Adrenal gland (tissue), 12 donors: ENCODE results near the gene WBP4. TPM values are rescaled to one million over a fixed set of nuclear protein-coding genes. Genes with fewer than 3 reads are reported as not detected.

Source experiments
- DNase-seq, 7 donors: peaks; one replicate each; pipeline ENCODE4 v3.0.0-alpha.2; 2019 to 2020
- H3K27ac ChIP-seq, 5 donors: fragments of 200-600 bp; sonication (generic) in 4 of 5; 1 replicate in 3 of 5; 2 replicates in 2 of 5; pipeline versions ENCODE4 v1.5.1 to v1.8.0; 2016 to 2020; ENCODE audit warnings: mild to moderate bottlenecking in 1 of 5
- H3K27me3 ChIP-seq: fragments of 200-600 bp; 2 replicates; pipeline ENCODE4 v1.8.0; 2021
- H3K36me3 ChIP-seq, 2 donors: fragments of 200-600 bp; replicated peaks in 1 of 2; 1 replicate in 1 of 2; 2 replicates in 1 of 2; pipeline versions ENCODE4 v1.5.1 to v1.8.0; 2018 to 2022
- H3K4me1 ChIP-seq, 2 donors: fragments of 200-600 bp; replicated peaks in 1 of 2; 1 replicate in 1 of 2; 2 replicates in 1 of 2; pipeline versions ENCODE4 v1.5.1 to v1.8.0; 2018 to 2021
- H3K4me3 ChIP-seq, 4 donors: fragments of 200-600 bp; sonication (generic) in 3 of 4; one replicate each; pipeline ENCODE4 v1.5.1; 2016 to 2018
- H3K9me3 ChIP-seq, 3 donors: fragments of 200-600 bp; sonication (generic) in 1 of 3; replicated peaks in 1 of 3; 1 replicate in 2 of 3; 2 replicates in 1 of 3; pipeline versions ENCODE4 v1.5.1 to v1.8.0; 2016 to 2021
- CTCF ChIP-seq, 6 experiments: fragments of 450-650 bp in 4 of 6; fragments of 200-600 bp in 2 of 6; sonication (generic) in 1 of 6; IDR thresholded peaks; 1 replicate in 5 of 6; 2 replicates in 1 of 6; pipeline versions ENCODE4 v1.5.1 to v1.8.0; 2016 to 2021; ENCODE audit warnings: antibody characterized with exemption in 6 of 6, mild to moderate bottlenecking in 2 of 6, moderate library complexity in 1 of 6
- POLR2A ChIP-seq, 2 donors: fragments of 450-650 bp; IDR thresholded peaks; one replicate each; pipeline ENCODE4 v1.6.1; 2017; ENCODE audit warnings: antibody characterized with exemption in 2 of 2, mild to moderate bottlenecking in 2 of 2, moderate library complexity in 1 of 2
- WGBS, 4 donors: extraction: QIAGEN DNeasy Blood & Tissue Kit in 2 of 4; methylation state at CpG; one replicate each; pipeline versions ENCODE4 v1.1.5 to v1.1.7; 2013 to 2017; 5-methylcytosine and 5-hydroxymethylcytosine counted together
- intact Hi-C, 2 donors: fragments of 100-400 bp; cut with DNase I; formaldehyde crosslinking; loops; one replicate each; pipeline versions ENCODE4 v1.14.1 to v1.15.0; 2022 to 2023
- microRNA counts, 2 donors: library from miRNA; unstranded; fragments of <30 nt; microRNA quantifications; one replicate each; lab custom pipeline; 2016
- microRNA-seq, 3 donors: library from miRNA; unstranded; fragments of <30 nt; microRNA quantifications; one replicate each; pipeline ENCODE4, GENCODE V29; 2017 to 2020
- polyA plus RNA-seq, 3 donors: library from polyadenylated mRNA; stranded (reverse); fragments of 200-250 nt in 2 of 3; fragments of 350-450 nt in 1 of 3; fragmentation: Illumina TruSeq in 1 of 3; extraction: RNeasy Lipid Tissue Mini Kit (QIAGEN cat#74804) in 1 of 3; gene quantifications; one replicate each; pipeline ENCODE4 v1.2.3, GENCODE V29; 2013 to 2014
- small RNA-seq, 2 donors: library from RNA; depleted of rRNA; stranded (forward); fragments of <200 nt; gene quantifications; one replicate each; pipeline ENCODE3, GENCODE V24; 2016
- total RNA-seq, 9 donors: library from RNA; depleted of rRNA in 4 of 9; stranded (reverse); fragments of >200 nt in 4 of 9; fragments of 120-200 nt in 1 of 9; fragmentation: NEBNext Ultra II Directional in 1 of 9; extraction: Animal tissue kit (Norgen Biotek cat#: 25700) in 1 of 9; gene quantifications; one replicate each; pipeline versions ENCODE4 v1.1.0 to v1.2.4, GENCODE V29; 2013 to 2023
- donor health status: healthy with polysubstance abuse.
- donor health status: Bipolar disorder and iron deficiency.
- donor health status: DM: yes; HTN: yes; CAD: no.
- donor health status: DM: no; HTN: no; CAD: no.
- donor health status: DM: no; HTN: no; CAD: no.
- donor health status: DM: yes; HTN: yes; CAD: no.

Gene WBP4
- total and polyA plus RNA-seq, 12 donors, result 8.1 to 28.5 (median 13.4) TPM

GRCh38 chr13:41132512-41133152, 71.3 kb downstream of the WBP4 start, which contains the start of gene KBTBD6:
Gene KBTBD6 (minus strand): TSS chr13:41132802. CDS start chr13:41132511, 291 bp downstream.
- intact Hi-C loops, result loop anchor here in 1 of 2 donors (10.0 kb wide), 1 partner anchor 62 kb away; the partner anchor contains the start of gene KBTBD7
- 0 to 2% (median 0%) methylated on average over 28 to 45 of the region's 45 CpGs for WGBS, 4 donors
- Histone ChIP-seq H3K4me1 (peaks cover 21 to 36% of the 10 kb centered on the region in 2 donors), H3K4me3 (peak within 1 kb of the TSS in 3 of 4 donors; percentile 50 to 82 (median 73)), H3K27ac (peak within 1 kb of the TSS; percentile 45 to 92 (median 74)), H3K9me3 (no peaks in the 10 kb centered on the region), H3K27me3 (no peaks in the 10 kb centered on the region), H3K36me3 (no peaks in the 10 kb centered on the region)
- DNase-seq, result peak; percentile 96 to 98 (median 98)
- TF ChIP-seq CTCF (IDR thresholded peaks at IDR 0.05), result no peak
- peak; percentile 35 to 84 for TF ChIP-seq POLR2A (IDR thresholded peaks at IDR 0.05)

MicroRNA genes within 50 kb of the gene (microRNA counts, 767-probe panel; counts per million panel counts)
- microRNA hsa-miR-3168 (lab: Ali Mortazavi, UCI), result 0 counts per million in 2 donors

Small RNAs within 50 kb of the gene (microRNA-seq; reads per million reads assigned to microRNA genes)
- gene MIR3168, result 0 reads per million in 3 donors

Small RNAs within 50 kb of the gene (small RNA-seq; reads per million reads assigned to genes)
- gene MIR3168 (0 reads per million in 2 donors), gene RN7SL597P (0 reads per million in 2 donors)

Other genes with a start within 250 kb of the WBP4 start
- gene ELF1, start 42.2 kb upstream of the WBP4 start, total RNA-seq, result 10 to 100 TPM; 27.6 to 64.3 (median 52.0) TPM
- 10 to 100 TPM in 2 of 3 donors, 1 to 10 TPM in 1; 6.3 to 36.1 (median 10.4) TPM for gene ELF1, start 42.2 kb upstream of the WBP4 start, polyA plus RNA-seq
- 10 to 100 TPM in 7 of 9 donors, 1 to 10 TPM in 2; 8.8 to 15.9 (median 13.0) TPM for gene KBTBD6, start 71.3 kb downstream of the WBP4 start, total RNA-seq
- gene KBTBD6, start 71.3 kb downstream of the WBP4 start, polyA plus RNA-seq, result 10 to 100 TPM in 1 of 3 donors, 1 to 10 TPM in 2; 3.2 to 13.1 (median 4.7) TPM
- gene KBTBD7, start 133.1 kb downstream of the WBP4 start, total RNA-seq, result 10 to 100 TPM in 4 of 9 donors, 1 to 10 TPM in 5; 6.9 to 13.7 (median 9.9) TPM
- gene KBTBD7, start 133.1 kb downstream of the WBP4 start, polyA plus RNA-seq, result 1 to 10 TPM; 2.3 to 8.1 (median 2.7) TPM
- 10 to 100 TPM in 6 of 9 donors, 1 to 10 TPM in 3; 6.8 to 23.1 (median 13.4) TPM for gene MTRF1, start 202.1 kb downstream of the WBP4 start, total RNA-seq
- 10 to 100 TPM; 17.4 to 27.4 (median 19.3) TPM for gene MTRF1, start 202.1 kb downstream of the WBP4 start, polyA plus RNA-seq
- gene NAA16, start 249.8 kb downstream of the WBP4 start, total RNA-seq, result 10 to 100 TPM in 8 of 9 donors, 1 to 10 TPM in 1; 3.2 to 26.2 (median 16.7) TPM
- 10 to 100 TPM; 16.7 to 20.0 (median 17.0) TPM for gene NAA16, start 249.8 kb downstream of the WBP4 start, polyA plus RNA-seq